Activated gamma-delta T cell treated with Interleukin-2 at 50 U/mL for 16 hours (primary cell): ENCODE results near the gene ZNHIT2.

ENCODE experiments used
- DNase-seq: peaks from one replicate; pipeline ENCODE4 v3.0.0-alpha.2; 2020

Gene ZNHIT2

GRCh38 chr11:65067446-65067845, 50.1 kb downstream of the ZNHIT2 start:
- DNase-seq, result no peak

DNA sequence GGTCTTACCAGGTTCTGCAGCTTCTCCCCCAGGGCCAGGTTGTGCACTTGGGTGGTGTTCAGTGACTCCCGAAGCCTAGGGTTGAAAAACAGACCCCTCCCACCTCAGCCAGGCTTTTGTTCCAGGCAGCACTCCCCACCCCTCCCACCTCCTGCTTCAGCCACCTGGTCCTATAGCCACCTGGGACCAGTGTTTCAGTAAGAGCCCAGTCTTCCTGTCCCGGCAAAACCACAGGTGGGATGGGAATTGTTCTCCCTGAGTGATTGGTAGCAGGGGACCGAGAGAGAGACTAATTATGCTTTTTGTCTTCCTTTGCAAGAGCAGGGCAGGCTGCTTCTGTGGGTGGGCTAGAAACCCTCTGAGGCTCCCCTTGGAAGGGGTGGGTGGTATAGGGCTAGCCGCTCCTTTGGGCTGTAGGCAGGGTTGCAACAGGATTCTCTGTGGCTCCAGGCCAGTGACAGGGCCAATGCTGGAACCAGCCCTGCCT, 50.7 kb downstream of the ZNHIT2 start:
- no peak for DNase-seq
